DMS 273 (cell line): ENCODE results near the gene RIC3.

Experiments used
- DNase-seq: peaks from one replicate; lab custom pipeline; 2025; ENCODE audit not compliant: unreplicated experiment; lab: John Stamatoyannopoulos, UW

RIC3 gene

GRCh38 chr11:8090756-8091155 lies 78.1 kb downstream of the RIC3 start:
- peak; percentile 57 for DNase-seq

- no peak for DNase-seq
These were observed 78.9 kb downstream of the RIC3 start for GRCh38 chr11:8089791-8090510.

- DNase-seq: no peak
These were observed 81.1 kb downstream of the RIC3 start for GRCh38 chr11:8087756-8088155.

- no peak for DNase-seq
These were observed 81.6 kb downstream of the RIC3 start for GRCh38 chr11:8087185-8087584.

- DNase-seq: no peak
These were observed 82.3 kb downstream of the RIC3 start for GRCh38 chr11:8086571-8086970.

GRCh38 chr11:8086001-8086479 lies 82.8 kb downstream of the RIC3 start:
- DNase-seq: peak; percentile 69

- no peak for DNase-seq
These were observed 83.7 kb downstream of the RIC3 start for GRCh38 chr11:8085011-8085645.

- DNase-seq: no peak
These were observed 84.5 kb downstream of the RIC3 start for GRCh38 chr11:8084352-8084751.

GRCh38 chr11:8083871-8084281 lies 84.9 kb downstream of the RIC3 start:
- DNase-seq: peak; percentile 61

- DNase-seq: peak; percentile 26
These were observed 85.8 kb downstream of the RIC3 start for GRCh38 chr11:8083088-8083395.

GRCh38 chr11:8082391-8083087 lies 86.3 kb downstream of the RIC3 start:
- DNase-seq: peak; percentile 75

GRCh38 chr11:8081591-8082250 lies 87.1 kb downstream of the RIC3 start:
- DNase-seq: peak; percentile 43

GRCh38 chr11:8080674-8081590 lies 87.9 kb downstream of the RIC3 start, which contains the start of gene TUB:
TSS of gene TUB (plus strand) at chr11:8081211. CDS start at chr11:8081511, 300 bp downstream.
- DNase-seq: peak; percentile 74

- no peak for DNase-seq
These were observed 88.7 kb downstream of the RIC3 start for GRCh38 chr11:8080069-8080670.

- no peak for DNase-seq
These were observed 89.6 kb downstream of the RIC3 start for GRCh38 chr11:8079111-8079675.

- DNase-seq: no peak
These were observed 93.6 kb downstream of the RIC3 start for GRCh38 chr11:8075119-8075726.

- DNase-seq: no peak
These were observed 96.9 kb downstream of the RIC3 start for GRCh38 chr11:8071616-8072581.
